ENCODE results near the gene RCAN1. TPM values are rescaled to one million over a fixed set of nuclear protein-coding genes. Genes with fewer than 3 reads are reported as not detected.
"Not testable (repeated sequence)": the region's sequence is repeated elsewhere in the genome, so short reads cannot be mapped to it uniquely, and the experiment has no call there.

The RCAN1 gene
- polyA plus RNA-seq, 3 donors: 5.2 to 17.5 (median 15.1) TPM

- Histone ChIP-seq H3K27me3 (ENCODE audit: control insufficient read depth in 2 of 2, insufficient read depth in 2 of 2, low read length in 2 of 2) (no peaks in the 10 kb centered on the region), H3K4me2 (replicated peaks; ENCODE audit: extremely low read depth, low read length, poor library complexity, severe bottlenecking) (no peak overlapping the region), H2AFZ (ENCODE audit: insufficient read depth, low read depth, low read length, poor library complexity, severe bottlenecking) (no peak overlapping the region), H3K79me2 (ENCODE audit: insufficient read depth, low read length) (peaks cover 5% of the 10 kb centered on the region), H3K4me3 (replicated peaks in 1 of 3; ENCODE audit: low read depth in 2 of 3, low read length in 3 of 3) (no peak overlapping the region), H3K9me3 (replicated peaks in 1 of 2; ENCODE audit: control insufficient read depth in 1 of 2, insufficient read depth in 1 of 2, low read length in 2 of 2) (peaks cover 26 to 41% of the 10 kb centered on the region in 2 donors), H4K20me1 (ENCODE audit: insufficient read depth, low read length) (peaks cover 36% of the 10 kb centered on the region), H3K36me3 (replicated peaks in 1 of 2; ENCODE audit: control insufficient read depth in 1 of 2, insufficient read depth in 2 of 2, low read length in 2 of 2) (peaks cover 9 to 35% of the 10 kb centered on the region in 2 donors), H3K4me1 (ENCODE audit: control insufficient read depth in 1 of 2, insufficient read depth in 2 of 2, low read length in 2 of 2) (no peaks in the 10 kb centered on the region), H3K27ac (ENCODE audit: low read depth in 1 of 2, low read length in 2 of 2) (no peak overlapping the region), H3K9ac (ENCODE audit: insufficient read depth, low read length, poor library complexity, severe bottlenecking) (no peak overlapping the region)
- no peak for DNase-seq
- Mint-ChIP-seq H3K27me3 (ENCODE audit: low read depth in 3 of 3) (peaks cover 0 to 3% (median 2%) of the 10 kb centered on the region in 3 donors), H3K9me3 (peaks cover 41 to 52% (median 43%) of the 10 kb centered on the region in 7 donors), H3K27ac (peak overlapping the region in 1 of 7 donors; percentile 43), H3K4me1 (peaks cover 5% of the 10 kb centered on the region), H3K36me3 (peaks cover 30 to 36% of the 10 kb centered on the region in 2 donors), H3K4me3 (no peak overlapping the region)
- no peak for TF ChIP-seq CTCF (IDR thresholded peaks at IDR 0.05)
- 94% methylated on average over 3 of the region's 4 CpGs for WGBS (ENCODE audit: insufficient coverage)
- intact Hi-C loops (cut with micrococcal nuclease): no loop called here
Measured at GRCh38 chr21:34499116-34499515, 115.8 kb downstream of the RCAN1 start.

GRCh38 chr21:34498623-34499022 is 116.3 kb downstream of the RCAN1 start:
- no peak for DNase-seq
- peaks cover under 1% of the 10 kb centered on the region for H3K79me2 ChIP-seq (ENCODE audit: insufficient read depth, low read length)
- no peaks in the 10 kb centered on the region for H3K27me3 ChIP-seq (ENCODE audit: control insufficient read depth in 2 of 2, insufficient read depth in 2 of 2, low read length in 2 of 2)
- no peak overlapping the region for H3K4me2 ChIP-seq (replicated peaks; ENCODE audit: extremely low read depth, low read length, poor library complexity, severe bottlenecking)
- H3K4me1 ChIP-seq (ENCODE audit: control insufficient read depth in 1 of 2, insufficient read depth in 2 of 2, low read length in 2 of 2): no peaks in the 10 kb centered on the region
- H4K20me1 ChIP-seq (ENCODE audit: insufficient read depth, low read length): peaks cover 31% of the 10 kb centered on the region
- no peak overlapping the region for H3K9ac ChIP-seq (ENCODE audit: insufficient read depth, low read length, poor library complexity, severe bottlenecking)
- H3K36me3 ChIP-seq (replicated peaks in 1 of 2; ENCODE audit: control insufficient read depth in 1 of 2, insufficient read depth in 2 of 2, low read length in 2 of 2): peaks cover 9 to 30% of the 10 kb centered on the region in 2 donors
- no peak overlapping the region for H2AFZ ChIP-seq (ENCODE audit: insufficient read depth, low read depth, low read length, poor library complexity, severe bottlenecking)
- Mint-ChIP-seq H3K9me3 (peaks cover 39 to 52% (median 43%) of the 10 kb centered on the region in 7 donors), H3K27ac (peak overlapping the region in 1 of 7 donors; percentile 43), H3K36me3 (peaks cover 25 to 31% of the 10 kb centered on the region in 2 donors), H3K4me3 (no peak overlapping the region), H3K4me1 (peaks cover 2% of the 10 kb centered on the region), H3K27me3 (ENCODE audit: low read depth in 3 of 3) (peaks cover 0 to 2% (median 0%) of the 10 kb centered on the region in 3 donors)
- no peak overlapping the region for H3K27ac ChIP-seq (ENCODE audit: low read depth in 1 of 2, low read length in 2 of 2)
- H3K4me3 ChIP-seq (replicated peaks in 1 of 3; ENCODE audit: low read depth in 2 of 3, low read length in 3 of 3): no peak overlapping the region
- peaks cover 26 to 41% of the 10 kb centered on the region in 2 donors for H3K9me3 ChIP-seq (replicated peaks in 1 of 2; ENCODE audit: control insufficient read depth in 1 of 2, insufficient read depth in 1 of 2, low read length in 2 of 2)
- intact Hi-C loops (cut with micrococcal nuclease): no loop called here
- 95% methylated on average over 2 of the region's 3 CpGs for WGBS (ENCODE audit: insufficient coverage)
- no peak for TF ChIP-seq CTCF (IDR thresholded peaks at IDR 0.05)

GRCh38 chr21:34483854-34484253 is 131.1 kb downstream of the RCAN1 start:
- H3K4me2 ChIP-seq (replicated peaks; ENCODE audit: extremely low read depth, low read length, poor library complexity, severe bottlenecking); DNase-seq; H3K79me2 ChIP-seq (ENCODE audit: insufficient read depth, low read length); H3K27me3 ChIP-seq (ENCODE audit: control insufficient read depth in 2 of 2, insufficient read depth in 2 of 2, low read length in 2 of 2); H3K9me3 Mint-ChIP-seq; H3K4me3 Mint-ChIP-seq; H4K20me1 ChIP-seq (ENCODE audit: insufficient read depth, low read length); H3K9ac ChIP-seq (ENCODE audit: insufficient read depth, low read length, poor library complexity, severe bottlenecking); H3K4me3 ChIP-seq (replicated peaks in 1 of 3; ENCODE audit: low read depth in 2 of 3, low read length in 3 of 3); H3K9me3 ChIP-seq (replicated peaks in 1 of 2; ENCODE audit: control insufficient read depth in 1 of 2, insufficient read depth in 1 of 2, low read length in 2 of 2); H2AFZ ChIP-seq (ENCODE audit: insufficient read depth, low read depth, low read length, poor library complexity, severe bottlenecking); H3K36me3 Mint-ChIP-seq; H3K27ac Mint-ChIP-seq; intact Hi-C loops (cut with micrococcal nuclease); H3K4me1 ChIP-seq (ENCODE audit: control insufficient read depth in 1 of 2, insufficient read depth in 2 of 2, low read length in 2 of 2); H3K4me1 Mint-ChIP-seq; H3K36me3 ChIP-seq (replicated peaks in 1 of 2; ENCODE audit: control insufficient read depth in 1 of 2, insufficient read depth in 2 of 2, low read length in 2 of 2); H3K27me3 Mint-ChIP-seq (ENCODE audit: low read depth in 3 of 3); H3K27ac ChIP-seq (ENCODE audit: low read depth in 1 of 2, low read length in 2 of 2): not testable (repeated sequence)
- WGBS (ENCODE audit: insufficient coverage): no CpG with 5 or more reads among the region's 5 CpGs
